PFSK-1 (cell line): ENCODE data around the gene RASA1.

ENCODE experiments used
- FOXP2 ChIP-seq: optimal IDR thresholded peaks from 2 replicates; pipeline ENCODE3; 2011; ENCODE audit warnings: borderline replicate concordance, control low read depth, inconsistent platforms; ENCODE audit not compliant: insufficient read depth; ENCODE audit errors: extremely low read length, extremely low read depth
- POLR2AphosphoS5 ChIP-seq: IDR thresholded peaks from 2 replicates; pipeline ENCODE4 v1.6.1; 2012; ENCODE audit warnings: low read depth, mild to moderate bottlenecking, control low read depth, low read length, moderate library complexity
- SIN3A ChIP-seq: IDR thresholded peaks from 2 replicates; pipeline ENCODE4 v1.6.1; 2012; ENCODE audit warnings: mild to moderate bottlenecking, low read length, moderate library complexity, borderline replicate concordance; ENCODE audit not compliant: insufficient read depth
- TAF1 ChIP-seq: IDR thresholded peaks from 2 replicates; pipeline ENCODE4 v1.6.1; 2012; ENCODE audit warnings: low read length, control low read depth, borderline replicate concordance; ENCODE audit not compliant: insufficient read depth
- TF ChIP-seq, protein P1 (sequence below), 2 experiments: IDR thresholded peaks; 2 replicates each; pipeline versions ENCODE4 v1.6.1 to v1.8.0; 2011 to 2012; ENCODE audit warnings: low read depth in 2 of 2, low read length in 2 of 2, control low read depth in 1 of 2, inconsistent platforms in 1 of 2, mild to moderate bottlenecking in 1 of 2, moderate library complexity in 1 of 2; ENCODE audit not compliant: insufficient read depth in 1 of 2

The RASA1 gene

GRCh38 chr5:87392801-87393200 is 125.1 kb downstream of the RASA1 start:
- TF ChIP-seq FOXP2 (no peak), TAF1 (no peak)

GRCh38 chr5:87393331-87393730 is 125.6 kb downstream of the RASA1 start:
- TF ChIP-seq FOXP2 (no peak), POLR2AphosphoS5 (no peak), TAF1 (no peak), SIN3A (no peak)
- TF ChIP-seq, protein P1, sequence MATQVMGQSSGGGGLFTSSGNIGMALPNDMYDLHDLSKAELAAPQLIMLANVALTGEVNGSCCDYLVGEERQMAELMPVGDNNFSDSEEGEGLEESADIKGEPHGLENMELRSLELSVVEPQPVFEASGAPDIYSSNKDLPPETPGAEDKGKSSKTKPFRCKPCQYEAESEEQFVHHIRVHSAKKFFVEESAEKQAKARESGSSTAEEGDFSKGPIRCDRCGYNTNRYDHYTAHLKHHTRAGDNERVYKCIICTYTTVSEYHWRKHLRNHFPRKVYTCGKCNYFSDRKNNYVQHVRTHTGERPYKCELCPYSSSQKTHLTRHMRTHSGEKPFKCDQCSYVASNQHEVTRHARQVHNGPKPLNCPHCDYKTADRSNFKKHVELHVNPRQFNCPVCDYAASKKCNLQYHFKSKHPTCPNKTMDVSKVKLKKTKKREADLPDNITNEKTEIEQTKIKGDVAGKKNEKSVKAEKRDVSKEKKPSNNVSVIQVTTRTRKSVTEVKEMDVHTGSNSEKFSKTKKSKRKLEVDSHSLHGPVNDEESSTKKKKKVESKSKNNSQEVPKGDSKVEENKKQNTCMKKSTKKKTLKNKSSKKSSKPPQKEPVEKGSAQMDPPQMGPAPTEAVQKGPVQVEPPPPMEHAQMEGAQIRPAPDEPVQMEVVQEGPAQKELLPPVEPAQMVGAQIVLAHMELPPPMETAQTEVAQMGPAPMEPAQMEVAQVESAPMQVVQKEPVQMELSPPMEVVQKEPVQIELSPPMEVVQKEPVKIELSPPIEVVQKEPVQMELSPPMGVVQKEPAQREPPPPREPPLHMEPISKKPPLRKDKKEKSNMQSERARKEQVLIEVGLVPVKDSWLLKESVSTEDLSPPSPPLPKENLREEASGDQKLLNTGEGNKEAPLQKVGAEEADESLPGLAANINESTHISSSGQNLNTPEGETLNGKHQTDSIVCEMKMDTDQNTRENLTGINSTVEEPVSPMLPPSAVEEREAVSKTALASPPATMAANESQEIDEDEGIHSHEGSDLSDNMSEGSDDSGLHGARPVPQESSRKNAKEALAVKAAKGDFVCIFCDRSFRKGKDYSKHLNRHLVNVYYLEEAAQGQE (IDR thresholded peaks at IDR 0.05; ENCODE audit: insufficient read depth in 1 of 2, low read depth in 2 of 2, low read length in 2 of 2) = no peak

DNA sequence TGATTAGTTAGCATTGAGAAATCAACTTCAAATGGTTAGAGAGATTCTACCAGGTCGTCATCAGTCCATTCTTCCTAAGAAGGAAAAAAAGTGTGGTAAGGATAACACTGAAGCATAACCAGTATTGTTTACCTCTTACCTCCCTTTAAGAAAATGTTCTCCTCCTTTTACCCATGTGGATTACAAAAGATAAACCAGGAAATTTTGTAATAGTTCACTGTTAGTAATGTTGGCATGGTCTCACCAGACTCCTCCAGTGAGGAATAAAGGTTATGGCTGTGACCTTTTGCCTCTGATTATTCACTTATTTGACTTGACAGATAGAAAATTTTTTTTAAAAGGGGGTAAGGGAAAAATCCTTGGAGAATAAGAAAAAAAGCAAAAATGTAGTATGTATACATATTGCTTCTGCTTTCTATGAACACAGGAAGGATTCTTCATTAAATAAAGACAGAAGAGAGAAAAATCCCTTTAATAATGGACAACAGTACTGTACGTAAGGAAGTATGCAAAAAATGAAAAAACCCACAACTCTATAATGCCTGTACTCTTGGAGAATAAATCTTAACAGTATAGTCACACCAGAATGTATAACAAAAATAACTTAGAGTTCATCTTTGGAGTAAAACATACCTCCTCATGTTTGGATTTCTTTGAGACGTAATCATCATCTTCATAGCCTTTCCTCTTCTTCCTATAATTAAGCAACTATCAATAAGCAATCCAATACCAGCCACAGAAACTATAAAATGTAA is 126.9 kb downstream of the RASA1 start:
- TF ChIP-seq SIN3A = no peak
- TF ChIP-seq FOXP2 = no peak
- TF ChIP-seq POLR2AphosphoS5 = no peak
- TF ChIP-seq, protein P1 (IDR thresholded peaks at IDR 0.05; ENCODE audit: insufficient read depth in 1 of 2, low read depth in 2 of 2, low read length in 2 of 2) = no peak
- TF ChIP-seq TAF1 = no peak

DNA sequence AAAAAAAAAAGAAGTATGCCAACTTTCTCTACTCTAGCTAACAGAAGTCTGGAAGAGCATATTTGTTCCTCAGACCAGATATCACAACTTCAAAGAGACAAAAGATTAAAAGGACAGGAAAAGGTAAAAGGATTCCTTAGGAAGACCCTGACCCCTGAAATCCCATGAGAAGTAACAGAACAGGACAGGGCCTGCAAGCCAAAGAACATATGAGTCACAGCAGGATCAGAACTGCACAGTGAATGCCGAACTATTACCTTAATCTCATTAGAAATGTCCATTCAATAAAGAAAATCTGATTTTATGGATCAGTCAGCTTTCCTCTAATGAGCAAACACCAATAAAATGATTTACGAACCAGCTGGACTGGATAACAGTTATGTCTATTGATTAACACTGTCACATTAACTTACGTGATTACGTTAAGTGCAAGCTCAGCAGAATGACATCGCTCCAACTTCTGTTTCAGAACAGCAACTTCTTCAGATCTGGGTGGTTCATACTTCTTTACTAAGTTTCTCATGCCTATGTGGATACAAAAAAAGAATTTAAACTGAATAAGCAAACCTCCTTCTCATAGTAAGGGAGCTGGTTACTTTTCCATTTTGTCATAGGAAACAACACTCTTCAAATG is 131.4 kb downstream of the RASA1 start:
- no peak for TF ChIP-seq FOXP2

GRCh38 chr5:87399720-87400119 is 132.0 kb downstream of the RASA1 start:
- no peak for TF ChIP-seq POLR2AphosphoS5
- no peak for TF ChIP-seq SIN3A
- TF ChIP-seq, protein P1 (IDR thresholded peaks at IDR 0.05; ENCODE audit: insufficient read depth in 1 of 2, low read depth in 2 of 2, low read length in 2 of 2) = no peak
- TF ChIP-seq TAF1 = no peak
- no peak for TF ChIP-seq FOXP2

- TF ChIP-seq, protein P1 (IDR thresholded peaks at IDR 0.05; ENCODE audit: insufficient read depth in 1 of 2, low read depth in 2 of 2, low read length in 2 of 2) = no peak
- TF ChIP-seq FOXP2 (no peak), POLR2AphosphoS5 (no peak), SIN3A (no peak), TAF1 (no peak)
Observed at GRCh38 chr5:87400305-87400899, 132.7 kb downstream of the RASA1 start.
